Transverse colon (tissue), 3 donors: Measurements from ENCODE around the gene ASCL1.

Experiments used
- EP300 ChIP-seq: sonication (generic); formaldehyde crosslinking; IDR thresholded peaks from one replicate; pipeline ENCODE4 v1.6.1; 2017; ENCODE audit warnings: antibody characterized with exemption, low read depth
- POLR2A ChIP-seq: fragments of 450-650 bp; IDR thresholded peaks from one replicate; pipeline ENCODE4 v1.6.1; 2016; ENCODE audit warnings: antibody characterized with exemption, mild to moderate bottlenecking, moderate library complexity
- TF ChIP-seq, protein P1 (sequence below), 5 experiments: fragments of 200-600 bp in 3 of 5; fragments of 450-650 bp in 2 of 5; sonication (generic) in 3 of 5; IDR thresholded peaks; 1 replicate in 2 of 5; 2 replicates in 3 of 5; pipeline ENCODE4 v1.5.1; 2016 to 2017; ENCODE audit warnings: antibody characterized with exemption in 5 of 5, inconsistent platforms in 3 of 5, mild to moderate bottlenecking in 2 of 5, moderate library complexity in 1 of 5

DNA sequence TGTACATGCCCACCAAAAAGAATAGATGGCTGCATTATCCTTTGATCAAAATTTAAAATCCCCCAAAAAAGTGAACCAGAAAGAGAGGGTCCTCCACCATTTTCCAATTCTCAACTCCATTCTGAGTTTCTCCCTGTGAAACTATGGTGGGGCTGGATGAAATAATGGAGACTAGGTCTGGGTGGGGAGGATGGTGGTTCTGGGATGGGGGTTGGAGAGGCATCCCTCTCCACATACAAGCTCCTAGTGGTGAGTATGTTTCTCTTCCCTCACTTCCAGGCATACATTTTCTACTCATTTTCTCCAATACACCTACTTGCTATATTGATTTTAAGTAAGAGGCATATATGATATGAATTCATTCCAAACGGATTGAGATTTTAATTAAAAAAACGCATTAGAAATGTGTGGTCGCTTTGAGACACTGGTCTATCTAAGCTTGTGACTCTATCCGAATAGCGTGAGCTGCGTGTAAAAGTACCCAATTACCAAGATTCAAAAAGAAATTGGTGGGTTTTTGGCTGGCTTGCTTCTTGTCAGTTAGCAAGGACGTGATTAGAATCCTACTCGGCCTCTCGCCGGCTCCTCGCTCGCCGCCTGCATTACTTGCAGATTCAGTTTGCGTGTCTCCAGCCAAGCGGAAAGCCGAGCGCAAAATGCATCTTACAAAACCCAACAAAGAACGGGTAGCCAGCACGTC lies 3.4 kb downstream of the ASCL1 start:
- TF ChIP-seq, protein P1, sequence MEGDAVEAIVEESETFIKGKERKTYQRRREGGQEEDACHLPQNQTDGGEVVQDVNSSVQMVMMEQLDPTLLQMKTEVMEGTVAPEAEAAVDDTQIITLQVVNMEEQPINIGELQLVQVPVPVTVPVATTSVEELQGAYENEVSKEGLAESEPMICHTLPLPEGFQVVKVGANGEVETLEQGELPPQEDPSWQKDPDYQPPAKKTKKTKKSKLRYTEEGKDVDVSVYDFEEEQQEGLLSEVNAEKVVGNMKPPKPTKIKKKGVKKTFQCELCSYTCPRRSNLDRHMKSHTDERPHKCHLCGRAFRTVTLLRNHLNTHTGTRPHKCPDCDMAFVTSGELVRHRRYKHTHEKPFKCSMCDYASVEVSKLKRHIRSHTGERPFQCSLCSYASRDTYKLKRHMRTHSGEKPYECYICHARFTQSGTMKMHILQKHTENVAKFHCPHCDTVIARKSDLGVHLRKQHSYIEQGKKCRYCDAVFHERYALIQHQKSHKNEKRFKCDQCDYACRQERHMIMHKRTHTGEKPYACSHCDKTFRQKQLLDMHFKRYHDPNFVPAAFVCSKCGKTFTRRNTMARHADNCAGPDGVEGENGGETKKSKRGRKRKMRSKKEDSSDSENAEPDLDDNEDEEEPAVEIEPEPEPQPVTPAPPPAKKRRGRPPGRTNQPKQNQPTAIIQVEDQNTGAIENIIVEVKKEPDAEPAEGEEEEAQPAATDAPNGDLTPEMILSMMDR (IDR thresholded peaks at IDR 0.05) = no peak
- TF ChIP-seq EP300 = no peak
- TF ChIP-seq POLR2A = no peak
